HG03469 (cell line): Measurements from ENCODE around the gene SPTB.

ENCODE experiments used
- ATAC-seq: cut with Tn5 transposase; IDR thresholded peaks from one replicate; pipeline ENCODE4 v1.9.1; 2021; ENCODE audit warnings: mild to moderate bottlenecking, moderate library complexity, moderate number of reproducible peaks; ENCODE audit not compliant: unreplicated experiment

SPTB gene

GRCh38 chr14:64700290-64700689 lies 179.4 kb downstream of the SPTB start:
- ATAC-seq: no peak

DNA sequence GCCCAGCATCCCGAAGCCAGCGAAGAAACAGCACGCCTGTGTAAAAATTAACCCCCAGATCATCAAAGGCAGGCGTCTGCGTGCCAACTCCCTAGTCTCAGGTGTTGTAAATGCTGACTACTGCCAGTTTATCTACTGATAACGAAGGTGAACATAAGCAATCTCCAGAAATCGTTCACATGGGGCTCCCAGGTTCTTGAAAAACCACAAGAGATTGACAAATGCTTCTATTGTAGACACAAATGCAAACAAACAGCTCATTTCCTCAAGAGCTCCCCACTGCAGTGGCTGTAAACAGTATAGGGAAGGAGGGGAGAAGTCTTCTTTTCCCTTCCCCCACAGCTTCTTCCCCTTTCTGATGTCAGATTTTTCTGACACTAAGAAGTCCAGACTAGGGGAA lies 180.8 kb downstream of the SPTB start:
- no peak for ATAC-seq

GRCh38 chr14:64696355-64696857 lies 183.3 kb downstream of the SPTB start:
- no peak for ATAC-seq
